Stimulated activated CD4-positive, alpha-beta T cell treated with anti-CD3 and anti-CD28 coated beads, Interleukin-2, amount 100 ng/mL, for 48 hours (primary cell): Measurements from ENCODE around the gene AP3M1.
"Not testable (repeated sequence)": the region's sequence is repeated elsewhere in the genome, so short reads cannot be mapped to it uniquely, and the experiment has no call there.

Experiments
- DNase-seq, 2 donors: peaks; one replicate each; pipeline ENCODE4 v3.0.0-alpha.2; 2020

Gene AP3M1, protein sequence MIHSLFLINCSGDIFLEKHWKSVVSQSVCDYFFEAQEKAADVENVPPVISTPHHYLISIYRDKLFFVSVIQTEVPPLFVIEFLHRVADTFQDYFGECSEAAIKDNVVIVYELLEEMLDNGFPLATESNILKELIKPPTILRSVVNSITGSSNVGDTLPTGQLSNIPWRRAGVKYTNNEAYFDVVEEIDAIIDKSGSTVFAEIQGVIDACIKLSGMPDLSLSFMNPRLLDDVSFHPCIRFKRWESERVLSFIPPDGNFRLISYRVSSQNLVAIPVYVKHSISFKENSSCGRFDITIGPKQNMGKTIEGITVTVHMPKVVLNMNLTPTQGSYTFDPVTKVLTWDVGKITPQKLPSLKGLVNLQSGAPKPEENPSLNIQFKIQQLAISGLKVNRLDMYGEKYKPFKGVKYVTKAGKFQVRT

GRCh38 chr10:74150204-74150989, at the start of gene AP3M1:
Gene AP3M1, minus strand, starts transcription at chr10:74150828. Its CDS starts 12,449 bp downstream, at chr10:74138379.
- DNase-seq = peak; percentile 68 to 72

DNA sequence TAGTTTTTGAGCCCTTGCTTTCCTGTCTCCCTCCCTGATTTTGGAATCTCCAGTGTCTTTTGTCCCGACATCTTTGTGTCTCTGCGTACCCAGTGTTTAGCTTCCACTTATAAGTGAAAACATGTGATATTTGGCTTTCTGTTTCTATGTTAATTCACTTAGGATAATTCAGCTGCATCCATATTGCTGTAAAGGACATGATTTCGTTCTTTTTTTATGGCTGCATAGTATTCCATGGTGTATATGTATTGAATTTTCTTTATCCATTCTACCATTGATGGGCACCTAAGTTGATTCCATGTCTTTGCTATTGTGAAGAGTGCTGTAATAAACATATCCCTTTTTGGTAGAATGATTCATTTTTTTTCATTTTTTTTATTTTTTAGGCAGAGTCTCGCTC, 48.7 kb upstream of the AP3M1 start:
- DNase-seq = no peak

DNA sequence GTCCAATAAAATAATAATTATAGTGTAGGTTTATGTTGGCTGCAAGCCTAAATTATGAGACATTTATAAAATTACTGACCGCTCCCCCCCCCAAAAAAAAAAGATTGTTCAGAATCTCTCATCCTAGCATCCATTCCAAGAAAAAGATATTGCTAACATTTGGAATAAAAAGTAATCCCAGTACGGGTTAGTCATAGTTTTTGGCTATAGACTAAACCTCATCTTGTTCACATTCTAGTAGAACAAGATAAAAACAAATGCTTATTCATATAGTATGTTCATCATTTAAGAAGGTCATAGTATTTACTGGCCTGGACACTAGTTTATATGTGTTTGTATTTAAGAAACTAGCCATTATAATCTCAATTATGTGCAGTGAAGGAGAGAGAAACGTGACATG, 44.4 kb upstream of the AP3M1 start:
- no peak for DNase-seq

- DNase-seq = no peak
Measured at GRCh38 chr10:74194545-74194944, 43.9 kb upstream of the AP3M1 start.

- no peak for DNase-seq
Measured at GRCh38 chr10:74190494-74190893, 39.9 kb upstream of the AP3M1 start.

GRCh38 chr10:74189999-74190421, 39.4 kb upstream of the AP3M1 start:
- DNase-seq = no peak

GRCh38 chr10:74188617-74189016, 38.0 kb upstream of the AP3M1 start:
- not testable (repeated sequence) for DNase-seq

GRCh38 chr10:74187237-74187636, 36.6 kb upstream of the AP3M1 start:
- no peak for DNase-seq

GRCh38 chr10:74186678-74187077, 36.0 kb upstream of the AP3M1 start:
- no peak for DNase-seq

DNA sequence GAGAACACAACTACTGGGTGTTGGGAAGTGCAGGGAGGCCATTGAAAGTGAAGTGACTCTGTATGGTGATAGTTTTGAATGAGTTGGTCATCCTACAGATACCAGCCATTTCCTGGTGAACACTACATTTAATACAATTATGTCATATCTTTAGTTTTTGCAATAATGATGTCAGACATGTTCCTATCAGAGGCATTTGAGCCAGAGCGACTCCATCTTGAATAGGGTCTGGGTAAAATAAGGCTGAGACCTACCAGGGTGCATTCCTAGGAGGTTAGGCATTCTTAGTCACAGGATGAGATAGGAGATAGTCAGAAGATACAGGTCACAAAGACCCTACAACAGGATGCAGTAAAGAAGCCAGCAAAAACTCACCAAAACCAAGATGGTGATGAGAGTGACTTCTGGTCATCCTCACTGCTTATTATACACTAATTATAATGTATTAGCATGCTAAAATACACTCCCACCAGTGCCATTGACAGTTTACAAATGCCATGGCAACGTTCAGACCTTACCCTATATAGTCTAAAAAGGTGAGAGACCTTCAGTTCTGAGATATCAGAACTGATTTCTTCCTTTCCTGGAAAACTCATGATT, 28.6 kb upstream of the AP3M1 start:
- DNase-seq = no peak

- DNase-seq = no peak
Measured at GRCh38 chr10:74178042-74178791, 27.6 kb upstream of the AP3M1 start.

- peak; percentile 33 to 35 for DNase-seq
Measured at GRCh38 chr10:74177140-74177677, 26.6 kb upstream of the AP3M1 start.

- peak; percentile 91 to 93 for DNase-seq
Measured at GRCh38 chr10:74176380-74177139, 25.9 kb upstream of the AP3M1 start.

DNA sequence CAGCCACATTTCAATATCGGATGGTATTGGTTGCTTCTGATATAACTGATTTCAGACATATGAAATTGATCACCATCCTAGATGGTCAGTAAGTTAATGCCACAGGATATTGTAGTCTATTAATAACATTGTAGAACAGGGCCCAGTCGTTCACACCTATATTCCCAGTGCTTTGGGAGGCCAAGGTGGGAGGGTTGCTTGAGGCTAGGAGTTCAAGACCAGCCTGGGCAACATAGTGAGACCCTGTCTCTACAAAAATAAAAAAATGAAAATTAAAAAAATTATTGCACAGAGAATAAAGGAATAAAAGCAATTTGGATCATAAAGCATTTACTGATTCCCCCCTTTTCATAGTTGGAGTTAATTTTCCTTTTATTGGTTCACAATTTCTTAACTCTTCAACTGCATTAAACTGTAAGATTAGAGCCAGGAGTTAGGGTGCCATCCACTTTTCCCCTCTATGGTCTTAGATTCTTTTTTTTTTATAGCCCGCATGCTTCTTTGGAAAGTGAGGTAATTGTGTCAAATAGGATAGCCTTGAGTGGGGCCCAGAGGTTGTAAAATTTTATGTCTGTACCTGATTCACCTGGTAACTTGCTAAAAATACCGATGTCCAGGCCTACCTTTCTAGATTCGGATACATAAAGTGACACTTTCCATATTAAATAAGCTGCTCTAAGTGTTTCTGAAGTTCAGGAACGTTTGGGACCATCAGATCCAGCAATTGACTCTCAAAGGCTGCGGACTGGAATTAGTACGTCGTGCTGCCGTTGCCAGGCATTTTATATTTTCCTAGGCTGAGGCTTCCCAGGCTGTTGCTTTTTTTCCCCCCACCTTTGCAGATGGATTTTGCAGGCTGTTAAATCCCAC, 25.1 kb upstream of the AP3M1 start:
- no peak for DNase-seq

GRCh38 chr10:74174521-74174920, 23.9 kb upstream of the AP3M1 start:
- DNase-seq = no peak

- DNase-seq = no peak
Measured at GRCh38 chr10:74171625-74172024, 21.0 kb upstream of the AP3M1 start.

DNA sequence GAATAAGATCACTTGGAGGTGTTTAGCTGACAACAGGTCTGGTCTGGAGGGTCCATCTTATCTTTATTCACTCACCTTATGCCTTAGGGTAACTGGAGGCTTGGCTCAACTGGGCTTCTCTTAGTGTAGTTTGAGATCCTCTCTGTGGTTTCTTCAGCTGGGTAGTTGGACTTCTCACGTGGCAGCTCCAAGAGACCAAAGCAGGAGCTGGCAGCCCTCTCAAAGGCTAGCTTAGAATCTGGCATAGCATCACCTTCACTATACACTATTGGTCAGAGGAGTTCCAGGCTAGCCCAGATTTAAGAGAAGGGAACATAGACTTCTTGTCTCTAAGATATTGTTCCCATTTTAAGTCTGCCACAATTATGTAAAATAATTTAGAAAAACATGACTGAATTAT, 16.8 kb upstream of the AP3M1 start:
- DNase-seq = no peak

GRCh38 chr10:74165530-74165901, 14.9 kb upstream of the AP3M1 start:
- no peak for DNase-seq

DNA sequence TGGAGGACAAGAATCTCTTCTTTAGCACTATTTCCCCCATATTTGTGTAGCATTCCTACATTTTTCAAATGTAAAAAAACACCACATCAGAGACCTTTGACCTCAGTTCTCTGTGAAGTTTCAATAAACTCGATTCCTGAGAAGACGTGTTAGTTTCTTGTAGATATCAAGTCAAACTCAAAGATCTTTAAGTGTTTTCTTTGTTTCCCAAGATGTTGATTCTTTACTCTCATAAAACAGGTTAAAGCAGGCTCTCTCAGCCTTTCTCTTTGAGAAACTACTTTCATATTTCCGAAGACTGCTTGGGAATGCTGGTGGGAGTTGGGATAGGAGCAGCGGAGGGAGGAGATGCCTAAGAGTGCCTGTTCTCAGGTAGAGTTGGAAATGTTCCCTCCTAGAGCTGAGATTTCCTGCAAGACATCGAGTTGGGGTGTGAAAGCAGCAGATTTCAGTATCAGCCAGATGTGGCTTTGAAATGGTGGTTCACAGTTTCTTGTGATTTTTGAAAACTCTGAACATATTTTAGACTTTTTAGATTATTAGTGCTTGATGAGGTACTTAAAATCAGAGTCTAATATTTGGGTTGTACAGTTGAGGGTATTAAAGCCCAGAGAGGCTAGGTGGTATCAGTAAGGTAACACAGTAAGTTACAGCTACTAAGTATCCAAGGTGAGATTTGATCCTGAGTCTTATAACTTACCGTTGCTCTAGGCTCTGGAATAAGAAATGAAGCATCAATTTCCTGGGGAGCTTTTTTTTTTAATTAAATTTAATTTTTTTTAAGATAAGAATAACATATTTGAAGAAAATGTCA, 14.3 kb upstream of the AP3M1 start:
- DNase-seq = no peak
